HFF-Myc (cell line): ENCODE results near the gene FBXO8.

Experiments used
- DNase-seq: peaks from one replicate; pipeline ENCODE4 v3.0.0-alpha.2; 2011; ENCODE audit warnings: low read depth; ENCODE audit errors: extremely low read depth
- H3K4me3 ChIP-seq: replicated peaks from 2 replicates; pipeline ENCODE4 v1.5.1; 2011; ENCODE audit warnings: low read depth, mild to moderate bottlenecking, control low read depth, low read length
- CTCF ChIP-seq: IDR thresholded peaks from 2 replicates; pipeline ENCODE4 v1.5.1; 2012; ENCODE audit warnings: mild to moderate bottlenecking, low read depth, low read length, control low read depth; ENCODE audit errors: missing control alignments

FBXO8 gene

GRCh38 chr4:174254613-174255012, 28.9 kb downstream of the FBXO8 start:
- no peak overlapping the region for H3K4me3 ChIP-seq
- no peak for TF ChIP-seq CTCF
- no peak for DNase-seq

GRCh38 chr4:174252412-174252811, 31.1 kb downstream of the FBXO8 start:
- TF ChIP-seq CTCF = no peak
- no peak overlapping the region for H3K4me3 ChIP-seq
- DNase-seq = no peak

GRCh38 chr4:174248407-174248806, 35.1 kb downstream of the FBXO8 start:
- no peak for DNase-seq
- TF ChIP-seq CTCF = no peak
- no peak overlapping the region for H3K4me3 ChIP-seq

GRCh38 chr4:174245714-174246113, 37.8 kb downstream of the FBXO8 start:
- TF ChIP-seq CTCF = no peak
- no peak overlapping the region for H3K4me3 ChIP-seq

GRCh38 chr4:174244441-174244840, 39.0 kb downstream of the FBXO8 start:
- no peak for TF ChIP-seq CTCF
- no peak for DNase-seq
- no peak overlapping the region for H3K4me3 ChIP-seq

More at GRCh38 chr4:174245714-174246113, 37.8 kb downstream of the FBXO8 start:
- no peak for DNase-seq

- no peak for DNase-seq
Measured at GRCh38 chr4:174241162-174241561, 42.3 kb downstream of the FBXO8 start.

More at GRCh38 chr4:174241162-174241561, 42.3 kb downstream of the FBXO8 start:
- no peak overlapping the region for H3K4me3 ChIP-seq
- no peak for TF ChIP-seq CTCF
